Gastrocnemius medialis (tissue), 4 donors: Measurements from ENCODE around the gene OTX2. TPM values are rescaled to one million over a fixed set of nuclear protein-coding genes. Genes with fewer than 3 reads are reported as not detected.

Experiments used
- ATAC-seq, 2 donors: fragments of 150-250 bp; one replicate each; pipeline ENCODE4 v1.9.1; 2016
- DNase-seq, 2 donors: peaks; one replicate each; pipeline ENCODE4 v3.0.0-alpha.2; 2019
- H3K27ac ChIP-seq, 4 donors: fragments of 200-600 bp; sonication (generic); 1 replicate in 1 of 4; 2 replicates in 3 of 4; pipeline ENCODE4 v1.5.1; 2016 to 2018; ENCODE audit warnings: mild to moderate bottlenecking in 2 of 4, moderate library complexity in 1 of 4
- H3K27me3 ChIP-seq, 3 donors: fragments of 200-600 bp; sonication (generic) in 2 of 3; 1 replicate in 1 of 3; 2 replicates in 2 of 3; pipeline versions ENCODE4 v1.5.1 to v1.6.0; 2016 to 2019; ENCODE audit warnings: mild to moderate bottlenecking in 1 of 3, moderate library complexity in 1 of 3
- H3K36me3 ChIP-seq, 2 donors: fragments of 200-600 bp; sonication (generic) in 1 of 2; one replicate each; pipeline ENCODE4 v1.5.1; 2017 to 2018
- H3K4me1 ChIP-seq, 2 donors: fragments of 200-600 bp; sonication (generic) in 1 of 2; one replicate each; pipeline ENCODE4 v1.5.1; 2016 to 2017; ENCODE audit warnings: mild to moderate bottlenecking in 2 of 2
- H3K4me3 ChIP-seq, 4 donors: fragments of 200-600 bp; sonication (generic) in 3 of 4; 1 replicate in 1 of 4; 2 replicates in 3 of 4; pipeline ENCODE4 v1.5.1; 2016 to 2019; ENCODE audit warnings: mild to moderate bottlenecking in 2 of 4
- H3K9me3 ChIP-seq, 3 donors: fragments of 200-600 bp; sonication (generic) in 2 of 3; 1 replicate in 1 of 3; 2 replicates in 2 of 3; pipeline ENCODE4 v1.5.1; 2016 to 2019
- CTCF ChIP-seq, 5 experiments: fragments of 450-650 bp in 3 of 5; fragments of 200-600 bp in 2 of 5; sonication (generic) in 2 of 5; IDR thresholded peaks in 4 of 5; conservative IDR thresholded peaks in 1 of 5; 1 replicate in 4 of 5; 2 replicates in 1 of 5; pipeline ENCODE4 v1.5.1; 2016 to 2019; ENCODE audit warnings: antibody characterized with exemption in 5 of 5, mild to moderate bottlenecking in 3 of 5, moderate library complexity in 3 of 5
- POLR2A ChIP-seq, 2 donors: fragments of 450-650 bp; IDR thresholded peaks; one replicate each; pipeline ENCODE4 v1.6.1; 2017; ENCODE audit warnings: antibody characterized with exemption in 2 of 2, mild to moderate bottlenecking in 2 of 2, moderate library complexity in 2 of 2
- in situ Hi-C, 4 donors: fragments of 200-750 bp; cut with MboI; loops; one replicate each; pipeline versions ENCODE4 v1.15.0 to v1.8.0; 2017; ENCODE audit warnings: low sequenced_read_pairs in 4 of 4
- intact Hi-C: fragments of 100-400 bp; cut with DNase I; formaldehyde crosslinking; loops from one replicate; pipeline ENCODE4 v1.15.1; 2023; ENCODE audit warnings: low total_unique reads
- total RNA-seq, 4 donors: library from RNA; depleted of rRNA; stranded (reverse); fragments of >200 nt; gene quantifications; one replicate each; pipeline versions ENCODE4 v1.1.0 to v1.2.3, GENCODE V29; 2016

OTX2 gene
- total RNA-seq, 4 donors from 2014 or later = not detected

GRCh38 chr14:56752428-56752827 lies 57.9 kb downstream of the OTX2 start:
- in situ Hi-C loops = no loop called here
- Histone ChIP-seq H3K27ac (no peak overlapping the region), H3K4me3 (no peak overlapping the region), H3K9me3 (no peaks in the 10 kb centered on the region), H3K36me3 (no peaks in the 10 kb centered on the region), H3K27me3 (no peaks in the 10 kb centered on the region), H3K4me1 (no peaks in the 10 kb centered on the region)
- no peak for TF ChIP-seq POLR2A (IDR thresholded peaks at IDR 0.05)
- no peak for TF ChIP-seq CTCF (IDR thresholded peaks at IDR 0.05 in 4 of 5, conservative IDR thresholded peaks at IDR 0.05 in 1 of 5)
- ATAC-seq (no peak), DNase-seq (no peak)
- intact Hi-C loops = no loop called here

- H3K9me3 ChIP-seq = no peaks in the 10 kb centered on the region
- H3K36me3 ChIP-seq = no peaks in the 10 kb centered on the region
- H3K4me1 ChIP-seq = no peaks in the 10 kb centered on the region
- DNase-seq (no peak), ATAC-seq (no peak)
- intact Hi-C loops (no loop called here), in situ Hi-C loops (no loop called here)
- H3K4me3 ChIP-seq = no peak overlapping the region
- H3K27ac ChIP-seq = no peak overlapping the region
- H3K27me3 ChIP-seq = no peaks in the 10 kb centered on the region
- TF ChIP-seq POLR2A (IDR thresholded peaks at IDR 0.05) (no peak), CTCF (IDR thresholded peaks at IDR 0.05 in 4 of 5, conservative IDR thresholded peaks at IDR 0.05 in 1 of 5) (no peak)
These were observed 58.8 kb downstream of the OTX2 start for GRCh38 chr14:56751471-56751870.

Other genes with a start within 250 kb of the OTX2 start
- 10 to 100 TPM in 1 of 4 donors, 1 to 10 TPM in 3; 2.6 to 10.5 (median 5.3) TPM for gene TMEM260, start 230.7 kb downstream of the OTX2 start, total RNA-seq